ENCODE results near the gene PCNX3.

The PCNX3 gene

GRCh38 chr11:65598258-65598699 lies 17.3 kb upstream of the PCNX3 start:
- no peak for DNase-seq (ENCODE audit: low read depth in 2 of 2)

- DNase-seq (ENCODE audit: low read depth in 2 of 2), result no peak
Measured at GRCh38 chr11:65599216-65599954, 16.2 kb upstream of the PCNX3 start.

- no peak for DNase-seq (ENCODE audit: low read depth in 2 of 2)
Measured at GRCh38 chr11:65599955-65600246, 15.7 kb upstream of the PCNX3 start.

GRCh38 chr11:65604258-65604657 lies 11.3 kb upstream of the PCNX3 start:
- DNase-seq (ENCODE audit: low read depth in 2 of 2), result no peak

GRCh38 chr11:65606876-65607613 lies 8.5 kb upstream of the PCNX3 start:
- DNase-seq (ENCODE audit: low read depth in 2 of 2), result no peak

- no peak for DNase-seq (ENCODE audit: low read depth in 2 of 2)
Measured at GRCh38 chr11:65607614-65608426, 7.8 kb upstream of the PCNX3 start.

GRCh38 chr11:65609229-65609628 lies 6.3 kb upstream of the PCNX3 start:
- no peak for DNase-seq (ENCODE audit: low read depth in 2 of 2)

- DNase-seq (ENCODE audit: low read depth in 2 of 2), result no peak
Measured at GRCh38 chr11:65609665-65610064, 5.9 kb upstream of the PCNX3 start.

GRCh38 chr11:65610404-65610803 lies 5.2 kb upstream of the PCNX3 start:
- DNase-seq (ENCODE audit: low read depth in 2 of 2), result no peak

- DNase-seq (ENCODE audit: low read depth in 2 of 2), result no peak
Measured at GRCh38 chr11:65611028-65611757, 4.4 kb upstream of the PCNX3 start.

GRCh38 chr11:65611758-65612603 lies 3.6 kb upstream of the PCNX3 start:
- DNase-seq (ENCODE audit: low read depth in 2 of 2), result no peak

- no peak for DNase-seq (ENCODE audit: low read depth in 2 of 2)
Measured at GRCh38 chr11:65612691-65613090, 2.9 kb upstream of the PCNX3 start.

GRCh38 chr11:65613091-65613928 lies 2.3 kb upstream of the PCNX3 start:
- DNase-seq (ENCODE audit: low read depth in 2 of 2), result no peak

GRCh38 chr11:65615950-65616574 lies 486 bp downstream of the PCNX3 start:
- no peak for DNase-seq (ENCODE audit: low read depth in 2 of 2)

GRCh38 chr11:65616575-65617001 lies 1.0 kb downstream of the PCNX3 start:
- no peak for DNase-seq (ENCODE audit: low read depth in 2 of 2)

- no peak for DNase-seq (ENCODE audit: low read depth in 2 of 2)
Measured at GRCh38 chr11:65617136-65617850, 1.7 kb downstream of the PCNX3 start.

GRCh38 chr11:65617990-65618751 lies 2.6 kb downstream of the PCNX3 start:
- no peak for DNase-seq (ENCODE audit: low read depth in 2 of 2)

- DNase-seq (ENCODE audit: low read depth in 2 of 2), result no peak
Measured at GRCh38 chr11:65618763-65619162, 3.2 kb downstream of the PCNX3 start.

All from stimulated activated CD4-positive, alpha-beta T cell treated with anti-CD3 and anti-CD28 coated beads, Interleukin-1b, Interleukin-23, amount 100 ng/mL, for 1 hour (primary cell).